GM18951 (cell line): ENCODE measurements around the gene RABGAP1L.
"Not testable (repeated sequence)": the region's sequence is repeated elsewhere in the genome, so short reads cannot be mapped to it uniquely, and the experiment has no call there.

Experiments used
- POLR2A ChIP-seq: IDR thresholded peaks from 4 replicates; pipeline ENCODE4 v1.6.1; 2011; ENCODE audit warnings: mild to moderate bottlenecking; ENCODE audit not compliant: insufficient read length, insufficient read depth; ENCODE audit errors: extremely low read depth
- in situ Hi-C: fragments of 300-500 bp; cut with MboI; formaldehyde crosslinking; loops from one replicate; pipeline ENCODE4 v1.12.0; 2022; ENCODE audit warnings: low sequenced_read_pairs, mixed read lengths, inconsistent platforms; ENCODE audit not compliant: unreplicated experiment

The RABGAP1L gene

GRCh38 chr1:174789399-174789798 is 630.1 kb downstream of the RABGAP1L start:
- in situ Hi-C loops = no loop called here
- TF ChIP-seq POLR2A = no peak

GRCh38 chr1:174791863-174792262 is 632.5 kb downstream of the RABGAP1L start:
- no peak for TF ChIP-seq POLR2A
- in situ Hi-C loops = no loop called here

- in situ Hi-C loops = no loop called here
- no peak for TF ChIP-seq POLR2A
Measured at GRCh38 chr1:174794861-174795260, 635.5 kb downstream of the RABGAP1L start.

- in situ Hi-C loops = no loop called here
- TF ChIP-seq POLR2A = no peak
Measured at GRCh38 chr1:174795806-174796205, 636.5 kb downstream of the RABGAP1L start.

GRCh38 chr1:174797398-174797797 is 638.1 kb downstream of the RABGAP1L start:
- TF ChIP-seq POLR2A = no peak
- in situ Hi-C loops = no loop called here

- no peak for TF ChIP-seq POLR2A
- in situ Hi-C loops = no loop called here
Measured at GRCh38 chr1:174799136-174799479, 639.8 kb downstream of the RABGAP1L start.

- no peak for TF ChIP-seq POLR2A
- in situ Hi-C loops = no loop called here
Measured at GRCh38 chr1:174800216-174800851, 641.0 kb downstream of the RABGAP1L start.

- no peak for TF ChIP-seq POLR2A
- in situ Hi-C loops = no loop called here
Measured at GRCh38 chr1:174800876-174801275, 641.6 kb downstream of the RABGAP1L start.

- no peak for TF ChIP-seq POLR2A
- in situ Hi-C loops = no loop called here
Measured at GRCh38 chr1:174809755-174810280, 650.5 kb downstream of the RABGAP1L start.

GRCh38 chr1:174812016-174812415 is 652.7 kb downstream of the RABGAP1L start:
- no peak for TF ChIP-seq POLR2A
- in situ Hi-C loops = no loop called here

- in situ Hi-C loops = no loop called here
- no peak for TF ChIP-seq POLR2A
Measured at GRCh38 chr1:174812656-174813055, 653.3 kb downstream of the RABGAP1L start.

GRCh38 chr1:174815036-174815435 is 655.7 kb downstream of the RABGAP1L start:
- no peak for TF ChIP-seq POLR2A
- in situ Hi-C loops = no loop called here

- in situ Hi-C loops = no loop called here
Measured at GRCh38 chr1:174815474-174815908, 656.2 kb downstream of the RABGAP1L start.

GRCh38 chr1:174816621-174817020 is 657.3 kb downstream of the RABGAP1L start:
- in situ Hi-C loops = not testable (repeated sequence)

More at GRCh38 chr1:174815474-174815908, 656.2 kb downstream of the RABGAP1L start:
- TF ChIP-seq POLR2A = no peak
